BE2C (cell line): ENCODE data around the gene WASF3.

Experiments
- DNase-seq: peaks from one replicate; pipeline ENCODE4 v3.0.0-alpha.2; 2020
- H3K27me3 ChIP-seq: fragments of 250-450 bp; sonication (Bioruptor Pico); 2 replicates; pipeline ENCODE4 v1.5.1; 2020; ENCODE audit warnings: mild to moderate bottlenecking
- H3K36me3 ChIP-seq: fragments of 250-450 bp; sonication (Bioruptor Pico); 2 replicates; pipeline ENCODE4 v1.5.1; 2020; ENCODE audit warnings: mild to moderate bottlenecking
- H3K4me1 ChIP-seq: fragments of 250-450 bp; sonication (Bioruptor Pico); 2 replicates; pipeline ENCODE4 v1.5.1; 2020
- H3K4me3 ChIP-seq: 2 replicates; pipeline ENCODE4 v1.5.1; 2011; ENCODE audit warnings: low read depth, low read length
- H3K9me3 ChIP-seq: fragments of 250-450 bp; sonication (Bioruptor Pico); 2 replicates; pipeline ENCODE4 v1.5.1; 2020
- TF ChIP-seq, protein P1 (sequence below): IDR thresholded peaks from 2 replicates; pipeline ENCODE4 v1.5.1; 2012; ENCODE audit warnings: mild to moderate bottlenecking, low read depth, low read length

Gene WASF3

GRCh38 chr13:26549713-26550112 is 7.8 kb upstream of the WASF3 start:
- DNase-seq: no peak
- H3K4me1 ChIP-seq: no peaks in the 10 kb centered on the region
- H3K4me3 ChIP-seq: no peak overlapping the region
- TF ChIP-seq, protein P1, sequence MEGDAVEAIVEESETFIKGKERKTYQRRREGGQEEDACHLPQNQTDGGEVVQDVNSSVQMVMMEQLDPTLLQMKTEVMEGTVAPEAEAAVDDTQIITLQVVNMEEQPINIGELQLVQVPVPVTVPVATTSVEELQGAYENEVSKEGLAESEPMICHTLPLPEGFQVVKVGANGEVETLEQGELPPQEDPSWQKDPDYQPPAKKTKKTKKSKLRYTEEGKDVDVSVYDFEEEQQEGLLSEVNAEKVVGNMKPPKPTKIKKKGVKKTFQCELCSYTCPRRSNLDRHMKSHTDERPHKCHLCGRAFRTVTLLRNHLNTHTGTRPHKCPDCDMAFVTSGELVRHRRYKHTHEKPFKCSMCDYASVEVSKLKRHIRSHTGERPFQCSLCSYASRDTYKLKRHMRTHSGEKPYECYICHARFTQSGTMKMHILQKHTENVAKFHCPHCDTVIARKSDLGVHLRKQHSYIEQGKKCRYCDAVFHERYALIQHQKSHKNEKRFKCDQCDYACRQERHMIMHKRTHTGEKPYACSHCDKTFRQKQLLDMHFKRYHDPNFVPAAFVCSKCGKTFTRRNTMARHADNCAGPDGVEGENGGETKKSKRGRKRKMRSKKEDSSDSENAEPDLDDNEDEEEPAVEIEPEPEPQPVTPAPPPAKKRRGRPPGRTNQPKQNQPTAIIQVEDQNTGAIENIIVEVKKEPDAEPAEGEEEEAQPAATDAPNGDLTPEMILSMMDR: no peak
- H3K27me3 ChIP-seq: 0 out of 2 replicates have a peak, but pooled peaks cover 10% of the 10 kb centered on the region
- H3K9me3 ChIP-seq: no peaks in the 10 kb centered on the region; the same call in 1 of the 2 replicates
- H3K36me3 ChIP-seq: no peaks in the 10 kb centered on the region

DNA sequence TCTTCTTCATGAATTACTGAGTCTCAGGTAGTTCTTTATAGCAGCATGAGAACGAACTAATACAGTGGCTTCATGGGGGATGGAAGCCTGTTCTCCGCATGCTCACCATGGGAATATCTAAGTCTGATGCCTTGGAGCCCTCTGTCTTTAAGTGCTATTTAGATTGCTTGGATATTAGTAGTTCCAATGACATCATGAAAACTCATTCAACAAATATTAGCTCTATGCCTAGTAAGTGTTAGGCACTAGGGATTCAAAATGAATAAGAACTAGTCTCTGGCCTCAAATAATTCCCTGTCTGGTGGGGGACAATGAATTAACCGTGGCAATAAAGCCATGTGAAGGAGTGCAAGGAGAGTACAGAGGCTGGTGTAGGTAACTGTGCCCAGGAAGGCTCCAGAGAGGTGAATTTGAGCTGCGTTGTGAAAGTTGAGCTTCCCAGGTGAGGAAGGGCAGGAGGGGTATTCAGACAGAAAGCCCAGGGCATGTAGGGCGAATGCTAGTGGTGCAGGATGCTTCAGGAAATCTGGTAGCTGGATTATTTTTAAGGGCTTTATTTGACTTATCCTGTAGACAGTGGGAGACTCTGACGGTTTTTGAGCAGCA is 6.1 kb upstream of the WASF3 start:
- H3K4me1 ChIP-seq: no peaks in the 10 kb centered on the region
- TF ChIP-seq, protein P1: no peak
- H3K9me3 ChIP-seq: no peaks in the 10 kb centered on the region; the same call in 1 of the 2 replicates
- no peaks in the 10 kb centered on the region for H3K36me3 ChIP-seq
- peaks cover 11% of the 10 kb centered on the region; the same call in 1 of the 2 replicates for H3K27me3 ChIP-seq
- no peak for DNase-seq
- H3K4me3 ChIP-seq: no peak overlapping the region

DNA sequence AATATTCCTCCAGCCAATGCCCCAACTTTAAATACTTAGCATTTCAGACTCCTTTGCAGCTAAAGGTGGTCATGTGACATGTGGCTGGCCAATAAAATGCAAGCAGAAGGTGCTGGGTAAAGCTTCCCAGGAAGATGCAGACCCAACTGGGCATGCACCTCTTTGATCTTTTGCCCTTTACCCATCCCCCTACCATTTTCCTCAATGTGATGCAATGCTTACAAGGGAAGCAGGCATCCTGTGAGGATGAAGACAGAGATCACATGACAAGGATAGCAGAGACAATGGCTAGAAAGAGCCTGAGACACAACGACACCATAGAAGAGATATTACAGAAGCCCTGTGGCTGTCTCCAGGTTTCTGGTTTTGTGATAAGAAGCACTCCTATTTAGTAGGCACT is 2.1 kb upstream of the WASF3 start:
- Histone ChIP-seq H3K9me3 (no peaks in the 10 kb centered on the region; the same call in 1 of the 2 replicates), H3K4me3 (no peak overlapping the region), H3K36me3 (no peaks in the 10 kb centered on the region), H3K27me3 (peaks cover 41% of the 10 kb centered on the region), H3K4me1 (no peaks in the 10 kb centered on the region)
- DNase-seq: no peak
- TF ChIP-seq, protein P1: no peak

GRCh38 chr13:26557051-26557392 is 461 bp upstream of the WASF3 start:
- Histone ChIP-seq H3K4me3 (peak overlapping the region; percentile 40), H3K27me3 (peaks cover 49% of the 10 kb centered on the region), H3K36me3 (no peaks in the 10 kb centered on the region), H3K4me1 (no peaks in the 10 kb centered on the region), H3K9me3 (no peaks in the 10 kb centered on the region; the same call in 1 of the 2 replicates)
- no peak for DNase-seq
- TF ChIP-seq, protein P1: no peak

GRCh38 chr13:26558074-26558805 is 757 bp downstream of the WASF3 start:
- Histone ChIP-seq H3K4me3 (peak overlapping the region; percentile 44), H3K4me1 (no peaks in the 10 kb centered on the region), H3K9me3 (no peaks in the 10 kb centered on the region; the same call in 1 of the 2 replicates), H3K27me3 (peaks cover 42% of the 10 kb centered on the region), H3K36me3 (no peaks in the 10 kb centered on the region)
- TF ChIP-seq, protein P1: no peak
- DNase-seq: no peak

DNA sequence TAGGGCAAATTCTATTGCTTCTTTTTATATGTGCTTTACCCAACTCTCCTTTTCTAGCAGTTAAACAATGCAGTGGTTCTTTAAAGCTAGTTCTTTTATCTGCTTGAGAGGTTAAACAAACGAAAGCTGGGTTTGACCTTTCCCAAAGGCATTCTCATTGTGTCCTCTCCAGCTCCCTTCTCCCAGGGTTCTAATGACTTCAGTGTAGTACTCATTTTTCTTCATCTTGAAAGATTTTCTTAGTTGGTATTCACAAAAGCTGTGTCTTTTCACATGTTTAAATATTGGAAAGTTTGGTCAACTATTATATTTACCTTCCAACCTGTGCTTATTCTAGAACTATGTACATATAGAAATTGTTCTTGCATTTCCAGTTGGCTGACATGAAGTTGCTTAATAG is 1.5 kb downstream of the WASF3 start:
- TF ChIP-seq, protein P1: no peak
- no peak overlapping the region for H3K4me3 ChIP-seq
- no peaks in the 10 kb centered on the region for H3K36me3 ChIP-seq
- no peaks in the 10 kb centered on the region for H3K4me1 ChIP-seq
- DNase-seq: no peak
- no peaks in the 10 kb centered on the region; the same call in 1 of the 2 replicates for H3K9me3 ChIP-seq
- peaks cover 41% of the 10 kb centered on the region for H3K27me3 ChIP-seq
